HK-2 (cell line): ENCODE results near the gene ENC1.
A peak's percentile ranks its signal among the peaks of the same experiment; 100 is the strongest.
"Not testable (repeated sequence)": the region's sequence is repeated elsewhere in the genome, so short reads cannot be mapped to it uniquely, and the experiment has no call there.

ENCODE experiments used
- DNase-seq: peaks from one replicate; pipeline ENCODE4 v3.0.0-alpha.2; 2018; ENCODE audit not compliant: unreplicated experiment

The ENC1 gene

GRCh38 chr5:74640450-74640953 is at the start of gene ENC1:
TSS of gene ENC1 (minus strand) at chr5:74640728. CDS start at chr5:74636485, 4,243 bp downstream.
- DNase-seq, result peak; percentile 89

- no peak for DNase-seq
These were observed 46.6 kb upstream of the ENC1 start for GRCh38 chr5:74686962-74687751.

- DNase-seq, result no peak
These were observed 45.6 kb upstream of the ENC1 start for GRCh38 chr5:74685979-74686631.

GRCh38 chr5:74684900-74685851 is 44.6 kb upstream of the ENC1 start, which contains the start of gene HEXB:
TSS of gene HEXB (plus strand) at chr5:74685233. CDS start at chr5:74685261, 28 bp downstream.
- DNase-seq, result peak; percentile 87

GRCh38 chr5:74679966-74680365 is 39.4 kb upstream of the ENC1 start:
- DNase-seq, result no peak

- DNase-seq, result not testable (repeated sequence)
These were observed 38.8 kb upstream of the ENC1 start for GRCh38 chr5:74679300-74679699.

GRCh38 chr5:74678123-74678522 is 37.6 kb upstream of the ENC1 start:
- DNase-seq, result not testable (repeated sequence)

- DNase-seq, result not testable (repeated sequence)
These were observed 35.9 kb upstream of the ENC1 start for GRCh38 chr5:74676466-74676865.

GRCh38 chr5:74673011-74673790 is 32.7 kb upstream of the ENC1 start:
- no peak for DNase-seq

GRCh38 chr5:74672215-74672877 is 31.8 kb upstream of the ENC1 start:
- no peak for DNase-seq

GRCh38 chr5:74670396-74671038 is 30.0 kb upstream of the ENC1 start:
- no peak for DNase-seq

GRCh38 chr5:74669821-74670220 is 29.3 kb upstream of the ENC1 start:
- DNase-seq, result no peak

- DNase-seq, result no peak
These were observed 26.9 kb upstream of the ENC1 start for GRCh38 chr5:74667396-74667795.

GRCh38 chr5:74665816-74666215 is 25.3 kb upstream of the ENC1 start:
- no peak for DNase-seq

GRCh38 chr5:74665273-74665672 is 24.7 kb upstream of the ENC1 start:
- DNase-seq, result no peak

GRCh38 chr5:74664551-74664950 is 24.0 kb upstream of the ENC1 start:
- no peak for DNase-seq

- DNase-seq, result no peak
These were observed 20.3 kb upstream of the ENC1 start for GRCh38 chr5:74660873-74661272.

- no peak for DNase-seq
These were observed 19.6 kb upstream of the ENC1 start for GRCh38 chr5:74660140-74660539.

- DNase-seq, result no peak
These were observed 18.6 kb upstream of the ENC1 start for GRCh38 chr5:74659172-74659571.

GRCh38 chr5:74657165-74657564 is 16.6 kb upstream of the ENC1 start:
- no peak for DNase-seq
